HFFc6 (cell line): ENCODE data around the gene DUOXA2. TPM values are rescaled to one million over a fixed set of nuclear protein-coding genes. Genes with fewer than 3 reads are reported as not detected.

ENCODE experiments used
- DNase-seq: peaks from one replicate; pipeline ENCODE4 v3.0.0-alpha.2; 2018
- H3K27ac Mint-ChIP-seq: 2 replicates; pipeline ENCODE4 v1.8.0; 2020; ENCODE audit warnings: mild to moderate bottlenecking, mixed read lengths
- H3K27me3 Mint-ChIP-seq: 2 replicates; pipeline ENCODE4 v1.8.0; 2021; ENCODE audit warnings: mild to moderate bottlenecking, moderate library complexity, mixed read lengths; ENCODE audit not compliant: insufficient read depth
- H3K36me3 Mint-ChIP-seq: 2 replicates; pipeline ENCODE4 v1.8.0; 2021; ENCODE audit warnings: low read depth, mixed read lengths
- H3K4me1 Mint-ChIP-seq: 2 replicates; pipeline ENCODE4 v1.8.0; 2020; ENCODE audit warnings: low read depth, mixed read lengths
- H3K4me3 Mint-ChIP-seq: 2 replicates; pipeline ENCODE4 v1.8.0; 2020; ENCODE audit warnings: mild to moderate bottlenecking, moderate library complexity, mixed read lengths
- H3K9me3 Mint-ChIP-seq: 2 replicates; pipeline ENCODE4 v1.8.0; 2020; ENCODE audit warnings: mild to moderate bottlenecking, mixed read lengths
- total RNA-seq, 6 experiments: library from RNA; stranded (reverse); fragmentation: NEBNext Ultra II Directional; extraction: Animal tissue kit (Norgen Biotek cat#: 25700); gene quantifications; 2 replicates in 1 of 6; 3 replicates in 5 of 6; pipeline ENCODE4 v1.2.3, GENCODE V29; 2021
- TF ChIP-seq, protein P1 (sequence below): fragments of 200-600 bp; sonication (generic); IDR thresholded peaks from 2 replicates; pipeline ENCODE4 v1.5.0; 2021; ENCODE audit warnings: antibody characterized with exemption, mild to moderate bottlenecking

Gene DUOXA2
- total RNA-seq, 6 experiments from 2014 or later = not detected

DNA sequence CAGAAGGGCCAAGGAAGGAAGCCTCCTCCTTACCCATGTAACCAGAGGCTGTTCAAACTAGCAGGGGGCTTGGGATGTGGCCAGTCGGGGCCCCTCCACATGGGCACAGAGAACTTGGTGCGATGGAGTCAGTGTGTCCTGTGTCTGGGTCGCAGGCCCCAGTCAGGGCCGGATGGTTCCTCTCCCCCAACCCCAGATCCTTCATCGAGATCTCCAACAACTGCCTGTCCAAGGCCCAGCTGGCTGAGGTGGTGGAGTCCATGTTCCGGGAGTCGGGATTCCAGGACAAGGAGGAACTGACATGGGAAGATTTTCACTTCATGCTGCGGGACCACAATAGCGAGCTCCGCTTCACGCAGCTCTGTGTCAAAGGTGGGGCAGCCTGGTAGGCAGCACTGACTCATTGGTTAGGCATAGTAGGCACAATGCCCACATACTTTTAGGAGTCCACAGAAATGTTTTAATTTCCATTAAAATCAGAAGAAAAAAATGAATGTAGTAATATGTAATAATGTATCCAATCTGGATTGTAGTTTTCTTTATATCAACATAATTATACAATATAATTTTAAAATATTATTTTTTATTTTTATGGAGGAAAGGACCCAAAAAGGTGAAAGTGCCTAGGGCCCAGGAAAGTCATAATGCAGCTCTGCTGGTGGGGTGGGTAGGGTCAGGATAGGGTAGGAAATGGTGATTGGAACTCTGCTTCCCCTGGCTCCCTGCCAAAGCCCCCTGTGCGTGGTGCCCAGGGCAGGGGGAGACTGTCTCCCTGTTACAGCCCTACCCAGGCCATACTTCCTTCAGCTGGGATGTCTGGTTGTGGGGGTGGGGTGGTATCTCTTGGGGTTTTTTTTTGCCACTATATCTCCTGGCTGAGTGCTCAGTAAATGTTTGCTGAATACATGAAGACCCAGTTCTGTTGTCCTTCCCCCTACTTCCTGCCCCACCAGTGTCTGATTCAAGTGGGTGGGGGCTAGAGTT is 34.2 kb downstream of the DUOXA2 start:
- peaks cover 27% of the 10 kb centered on the region for H3K4me1 Mint-ChIP-seq

DNA sequence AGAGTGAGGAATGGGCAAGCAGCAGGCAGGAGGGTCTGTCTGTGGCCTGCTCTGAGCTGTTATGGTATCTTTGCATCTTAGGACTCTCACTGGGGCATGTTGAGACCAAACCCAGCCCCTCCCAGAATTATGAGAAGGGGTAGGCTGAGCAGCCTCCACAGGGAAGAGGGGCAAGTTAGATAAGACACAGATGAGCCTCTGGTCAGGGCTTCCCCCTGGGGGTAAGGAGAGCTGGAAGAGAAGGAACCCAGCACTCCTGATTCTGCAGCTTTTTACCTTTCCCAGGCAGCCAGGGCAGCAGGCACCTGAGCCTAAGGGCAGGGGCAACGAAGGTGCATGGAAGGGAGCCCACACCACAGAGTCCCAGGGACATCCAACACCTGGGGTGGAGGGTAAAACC is 34.9 kb downstream of the DUOXA2 start:
- no peaks in the 10 kb centered on the region for H3K36me3 Mint-ChIP-seq
- TF ChIP-seq, protein P1, sequence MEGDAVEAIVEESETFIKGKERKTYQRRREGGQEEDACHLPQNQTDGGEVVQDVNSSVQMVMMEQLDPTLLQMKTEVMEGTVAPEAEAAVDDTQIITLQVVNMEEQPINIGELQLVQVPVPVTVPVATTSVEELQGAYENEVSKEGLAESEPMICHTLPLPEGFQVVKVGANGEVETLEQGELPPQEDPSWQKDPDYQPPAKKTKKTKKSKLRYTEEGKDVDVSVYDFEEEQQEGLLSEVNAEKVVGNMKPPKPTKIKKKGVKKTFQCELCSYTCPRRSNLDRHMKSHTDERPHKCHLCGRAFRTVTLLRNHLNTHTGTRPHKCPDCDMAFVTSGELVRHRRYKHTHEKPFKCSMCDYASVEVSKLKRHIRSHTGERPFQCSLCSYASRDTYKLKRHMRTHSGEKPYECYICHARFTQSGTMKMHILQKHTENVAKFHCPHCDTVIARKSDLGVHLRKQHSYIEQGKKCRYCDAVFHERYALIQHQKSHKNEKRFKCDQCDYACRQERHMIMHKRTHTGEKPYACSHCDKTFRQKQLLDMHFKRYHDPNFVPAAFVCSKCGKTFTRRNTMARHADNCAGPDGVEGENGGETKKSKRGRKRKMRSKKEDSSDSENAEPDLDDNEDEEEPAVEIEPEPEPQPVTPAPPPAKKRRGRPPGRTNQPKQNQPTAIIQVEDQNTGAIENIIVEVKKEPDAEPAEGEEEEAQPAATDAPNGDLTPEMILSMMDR = no peak
- DNase-seq = no peak
- H3K9me3 Mint-ChIP-seq = no peaks in the 10 kb centered on the region
- H3K27ac Mint-ChIP-seq = no peak overlapping the region
- H3K4me3 Mint-ChIP-seq = no peak overlapping the region
- peaks cover 9% of the 10 kb centered on the region for H3K27me3 Mint-ChIP-seq
- peaks cover 27% of the 10 kb centered on the region for H3K4me1 Mint-ChIP-seq

More for the DNA sequence above, 34.2 kb downstream of the DUOXA2 start:
- Mint-ChIP-seq H3K36me3 (no peaks in the 10 kb centered on the region), H3K4me3 (no peak overlapping the region), H3K27ac (no peak overlapping the region), H3K9me3 (no peaks in the 10 kb centered on the region), H3K27me3 (peaks cover 9% of the 10 kb centered on the region)
- TF ChIP-seq, protein P1 = no peak
- DNase-seq = no peak

DNA sequence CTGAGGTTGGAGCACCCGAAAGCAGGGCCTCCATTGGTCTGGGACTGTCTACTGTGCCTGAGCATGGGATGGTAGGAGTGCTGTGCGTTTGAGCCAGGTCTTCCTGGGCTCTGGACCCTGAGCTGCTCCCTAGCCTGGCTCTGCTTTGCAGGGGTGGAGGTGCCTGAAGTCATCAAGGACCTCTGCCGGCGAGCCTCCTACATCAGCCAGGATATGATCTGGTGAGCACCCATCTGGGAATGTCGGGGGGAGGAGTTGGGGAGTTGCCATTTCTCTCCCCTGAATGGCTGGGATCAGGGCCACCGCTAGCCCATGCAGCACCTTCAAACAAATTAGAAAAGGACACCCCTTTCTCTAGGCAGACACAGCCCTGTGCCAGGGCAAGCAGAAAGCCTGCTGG is 36.4 kb downstream of the DUOXA2 start:
- DNase-seq = no peak
- no peaks in the 10 kb centered on the region for H3K9me3 Mint-ChIP-seq
- TF ChIP-seq, protein P1 = no peak
- no peaks in the 10 kb centered on the region for H3K36me3 Mint-ChIP-seq
- H3K27me3 Mint-ChIP-seq = no peaks in the 10 kb centered on the region; the same call in none of the 2 replicates
- H3K4me1 Mint-ChIP-seq = peaks cover 27% of the 10 kb centered on the region
- H3K4me3 Mint-ChIP-seq = no peak overlapping the region
- H3K27ac Mint-ChIP-seq = no peak overlapping the region

DNA sequence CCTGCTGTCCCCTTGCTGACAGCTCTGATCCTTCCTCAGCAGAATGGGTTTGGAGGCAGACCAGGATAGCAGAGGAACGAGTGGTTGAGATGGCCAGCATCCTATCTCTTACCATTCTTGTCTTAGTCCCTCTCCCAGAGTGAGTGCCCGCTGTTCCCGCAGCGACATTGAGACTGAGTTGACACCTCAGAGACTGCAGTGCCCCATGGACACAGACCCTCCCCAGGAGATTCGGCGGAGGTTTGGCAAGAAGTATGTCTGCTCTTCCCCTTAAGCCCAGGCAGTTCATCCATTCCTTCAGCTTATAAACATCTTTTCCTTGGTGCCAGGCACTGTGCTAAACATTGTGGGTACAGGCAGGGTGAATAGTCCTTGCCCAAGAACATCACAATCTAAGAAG is 36.9 kb downstream of the DUOXA2 start:
- no peaks in the 10 kb centered on the region for H3K36me3 Mint-ChIP-seq
- H3K4me1 Mint-ChIP-seq = peaks cover 23% of the 10 kb centered on the region
- no peak overlapping the region for H3K4me3 Mint-ChIP-seq
- H3K27me3 Mint-ChIP-seq = no peaks in the 10 kb centered on the region; the same call in none of the 2 replicates
- TF ChIP-seq, protein P1 = no peak
- no peak for DNase-seq
- H3K27ac Mint-ChIP-seq = no peak overlapping the region
- no peaks in the 10 kb centered on the region for H3K9me3 Mint-ChIP-seq

DNA sequence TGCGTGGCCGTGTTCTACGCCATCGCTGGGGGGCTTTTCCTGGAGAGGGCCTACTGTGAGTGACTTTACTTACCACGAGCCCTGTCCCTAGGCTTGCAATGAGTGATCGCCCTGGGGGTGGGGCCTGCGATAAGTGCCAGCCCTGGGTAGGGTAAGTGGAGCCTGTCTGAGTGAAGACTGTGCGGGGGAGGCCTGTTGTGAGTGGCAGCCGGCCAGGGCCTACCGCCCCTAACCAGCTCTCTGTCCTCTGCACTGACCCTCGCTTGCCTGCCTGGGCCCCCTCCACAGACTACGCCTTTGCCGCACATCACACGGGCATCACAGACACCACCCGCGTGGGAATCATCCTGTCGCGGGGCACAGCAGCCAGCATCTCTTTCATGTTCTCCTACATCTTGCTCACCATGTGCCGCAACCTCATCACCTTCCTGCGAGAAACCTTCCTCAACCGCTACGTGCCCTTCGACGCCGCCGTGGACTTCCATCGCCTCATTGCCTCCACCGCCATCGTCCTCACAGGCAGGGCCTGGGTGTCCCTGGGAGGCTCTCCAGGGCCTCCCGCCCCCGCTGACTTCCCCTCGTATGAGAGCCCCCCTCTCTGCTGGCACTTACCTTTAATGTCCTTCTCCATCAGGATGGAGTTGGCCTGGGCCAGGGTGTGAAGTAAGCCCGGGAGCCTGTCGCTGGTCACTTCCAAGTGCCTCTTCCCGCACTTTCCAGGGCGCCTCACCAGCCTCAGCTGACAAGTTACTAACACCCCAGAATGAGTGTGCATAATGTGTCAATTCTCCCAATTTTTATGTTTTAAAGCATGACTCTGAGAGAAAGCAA is 38.1 kb downstream of the DUOXA2 start:
- no peak for DNase-seq
- Mint-ChIP-seq H3K4me1 (peaks cover 28% of the 10 kb centered on the region), H3K27ac (no peak overlapping the region), H3K36me3 (no peaks in the 10 kb centered on the region), H3K4me3 (no peak overlapping the region), H3K27me3 (peaks cover 6% of the 10 kb centered on the region), H3K9me3 (no peaks in the 10 kb centered on the region)
- TF ChIP-seq, protein P1 = no peak
